Endodermal cell (in vitro differentiated cells): Measurements from ENCODE around the gene NDUFB10. TPM values are rescaled to one million over a fixed set of nuclear protein-coding genes. Genes with fewer than 3 reads are reported as not detected.
A peak's percentile ranks its signal among the peaks of the same experiment; 100 is the strongest.
"Not testable (repeated sequence)": the region's sequence is repeated elsewhere in the genome, so short reads cannot be mapped to it uniquely, and the experiment has no call there.

Experiments used
- DNase-seq: peaks from one replicate; pipeline ENCODE4 v3.0.0-alpha.2; 2017
- H3K27ac ChIP-seq: 2 replicates; pipeline ENCODE4 v1.5.1; 2013; ENCODE audit warnings: mild to moderate bottlenecking, low read depth, low read length, moderate library complexity
- H3K27me3 ChIP-seq: 2 replicates; pipeline ENCODE4 v1.6.1; 2013; ENCODE audit warnings: mild to moderate bottlenecking, low read length, moderate library complexity; ENCODE audit not compliant: insufficient read depth, control insufficient read depth, poor library complexity, severe bottlenecking
- H3K36me3 ChIP-seq: 2 replicates; pipeline ENCODE4 v1.7.0; 2013; ENCODE audit warnings: mild to moderate bottlenecking, low read length, moderate library complexity; ENCODE audit not compliant: control insufficient read depth, insufficient read depth
- H3K4me1 ChIP-seq: one replicate; pipeline ENCODE4 v1.7.0; 2013; ENCODE audit warnings: low read length; ENCODE audit not compliant: control insufficient read depth, insufficient read depth
- H3K4me3 ChIP-seq: 2 replicates; pipeline ENCODE4 v1.5.1; 2013; ENCODE audit warnings: mild to moderate bottlenecking, low read length, moderate library complexity
- H3K9ac ChIP-seq: 2 replicates; pipeline ENCODE4 v1.6.1; 2013; ENCODE audit warnings: mild to moderate bottlenecking, low read length, moderate library complexity; ENCODE audit not compliant: poor library complexity, severe bottlenecking; ENCODE audit errors: extremely low read depth
- H3K9me3 ChIP-seq: 2 replicates; pipeline ENCODE4 v1.6.1; 2013; ENCODE audit warnings: mild to moderate bottlenecking, low read length, moderate library complexity; ENCODE audit not compliant: control insufficient read depth
- H3K27ac Mint-ChIP-seq: 2 replicates; pipeline ENCODE4 v1.8.0; 2020; ENCODE audit warnings: mixed read lengths
- H3K27me3 Mint-ChIP-seq: 2 replicates; pipeline ENCODE4 v1.8.0; 2021; ENCODE audit warnings: mild to moderate bottlenecking, mixed read lengths; ENCODE audit not compliant: insufficient read depth
- H3K36me3 Mint-ChIP-seq: 2 replicates; pipeline ENCODE4 v1.8.0; 2020; ENCODE audit warnings: low read depth, mixed read lengths
- H3K4me1 Mint-ChIP-seq: 2 replicates; pipeline ENCODE4 v1.8.0; 2020; ENCODE audit warnings: mixed read lengths
- H3K4me3 Mint-ChIP-seq: 2 replicates; pipeline ENCODE4 v1.8.0; 2020; ENCODE audit warnings: mild to moderate bottlenecking, moderate library complexity, mixed read lengths
- H3K9me3 Mint-ChIP-seq: 2 replicates; pipeline ENCODE4 v1.8.0; 2020; ENCODE audit warnings: mild to moderate bottlenecking, mixed read lengths
- CTCF ChIP-seq: fragments of 200-600 bp; sonication (generic); conservative IDR thresholded peaks from 2 replicates; pipeline ENCODE4 v1.5.0; 2021; ENCODE audit warnings: antibody characterized with exemption, mild to moderate bottlenecking
- whole genome bisulfite sequencing, 2 experiments: methylation state at CpG; one replicate each; pipeline versions ENCODE4 v1.1.5 to v1.1.7; 2013; ENCODE audit warnings: missing lambda C conversion rate in 2 of 2, mixed read lengths in 1 of 2; ENCODE audit not compliant: insufficient coverage in 1 of 2, insufficient read length in 1 of 2; 5-methylcytosine and 5-hydroxymethylcytosine counted together
- total RNA-seq, 2 donors: library from RNA; stranded (reverse); fragmentation: NEBNext Ultra II Directional in 1 of 2; extraction: Animal tissue kit (Norgen Biotek cat#: 25700) in 1 of 2; gene quantifications; 2 replicates in 1 of 2; 3 replicates in 1 of 2; pipeline ENCODE4 v1.2.1, GENCODE V29; 2021

NDUFB10 gene
- total RNA-seq, 2 donors from 2014 or later = 167 to 192 TPM

GRCh38 chr16:1938910-1939309 is 20.4 kb upstream of the NDUFB10 start:
- WGBS, 2 experiments = 93 to 99% methylated on average over 15 to 17 of the region's 17 CpGs
- peaks cover 4% of the 10 kb centered on the region for H3K36me3 ChIP-seq
- no peak overlapping the region for H3K27ac ChIP-seq
- Mint-ChIP-seq H3K36me3 (peaks cover 22% of the 10 kb centered on the region), H3K9me3 (no peaks in the 10 kb centered on the region), H3K4me3 (no peak overlapping the region), H3K27me3 (peaks cover 4% of the 10 kb centered on the region), H3K4me1 (peaks cover 3% of the 10 kb centered on the region), H3K27ac (no peak overlapping the region)
- H3K9me3 ChIP-seq = no peaks in the 10 kb centered on the region
- DNase-seq = no peak
- no peaks in the 10 kb centered on the region for H3K27me3 ChIP-seq
- no peak overlapping the region for H3K4me3 ChIP-seq
- no peaks in the 10 kb centered on the region for H3K4me1 ChIP-seq
- H3K9ac ChIP-seq = no peak overlapping the region
- TF ChIP-seq CTCF = no peak

- not testable (repeated sequence) for H3K27ac Mint-ChIP-seq, H3K4me3 ChIP-seq, H3K9me3 Mint-ChIP-seq, H3K4me3 Mint-ChIP-seq, H3K4me1 ChIP-seq, H3K27ac ChIP-seq, H3K36me3 ChIP-seq, DNase-seq, H3K9me3 ChIP-seq, H3K9ac ChIP-seq, H3K27me3 ChIP-seq, H3K4me1 Mint-ChIP-seq
- WGBS, 2 experiments = 90 to 95% methylated on average over 8 of the region's 8 CpGs
- Mint-ChIP-seq H3K27me3 (peaks cover 10% of the 10 kb centered on the region), H3K36me3 (peaks cover 22% of the 10 kb centered on the region)
Observed at GRCh38 chr16:1939833-1940232, 19.5 kb upstream of the NDUFB10 start.

- H3K27me3 ChIP-seq = no peaks in the 10 kb centered on the region
- no peaks in the 10 kb centered on the region for H3K4me1 ChIP-seq
- Mint-ChIP-seq H3K9me3 (no peaks in the 10 kb centered on the region), H3K4me3 (no peak overlapping the region), H3K27me3 (peaks cover 10% of the 10 kb centered on the region), H3K36me3 (peaks cover 22% of the 10 kb centered on the region), H3K27ac (no peak overlapping the region), H3K4me1 (peaks cover 3% of the 10 kb centered on the region)
- DNase-seq = peak; percentile 35
- no peaks in the 10 kb centered on the region for H3K9me3 ChIP-seq
- H3K27ac ChIP-seq = no peak overlapping the region
- 93 to 98% methylated on average over 14 to 23 of the region's 23 CpGs for WGBS, 2 experiments
- TF ChIP-seq CTCF = no peak
- peaks cover 4% of the 10 kb centered on the region for H3K36me3 ChIP-seq
- no peak overlapping the region for H3K9ac ChIP-seq
- no peak overlapping the region for H3K4me3 ChIP-seq
Observed at GRCh38 chr16:1940273-1941161, 18.8 kb upstream of the NDUFB10 start.
